ELF-1 (cell line): ENCODE data around the gene CDK5RAP1.
"Not testable (repeated sequence)": the region's sequence is repeated elsewhere in the genome, so short reads cannot be mapped to it uniquely, and the experiment has no call there.

Experiments used
- DNase-seq: peaks from one replicate; pipeline ENCODE4 v3.0.0-alpha.2; 2016; ENCODE audit warnings: low read depth, low spot score

CDK5RAP1 gene, protein sequence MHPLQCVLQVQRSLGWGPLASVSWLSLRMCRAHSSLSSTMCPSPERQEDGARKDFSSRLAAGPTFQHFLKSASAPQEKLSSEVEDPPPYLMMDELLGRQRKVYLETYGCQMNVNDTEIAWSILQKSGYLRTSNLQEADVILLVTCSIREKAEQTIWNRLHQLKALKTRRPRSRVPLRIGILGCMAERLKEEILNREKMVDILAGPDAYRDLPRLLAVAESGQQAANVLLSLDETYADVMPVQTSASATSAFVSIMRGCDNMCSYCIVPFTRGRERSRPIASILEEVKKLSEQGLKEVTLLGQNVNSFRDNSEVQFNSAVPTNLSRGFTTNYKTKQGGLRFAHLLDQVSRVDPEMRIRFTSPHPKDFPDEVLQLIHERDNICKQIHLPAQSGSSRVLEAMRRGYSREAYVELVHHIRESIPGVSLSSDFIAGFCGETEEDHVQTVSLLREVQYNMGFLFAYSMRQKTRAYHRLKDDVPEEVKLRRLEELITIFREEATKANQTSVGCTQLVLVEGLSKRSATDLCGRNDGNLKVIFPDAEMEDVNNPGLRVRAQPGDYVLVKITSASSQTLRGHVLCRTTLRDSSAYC

DNA sequence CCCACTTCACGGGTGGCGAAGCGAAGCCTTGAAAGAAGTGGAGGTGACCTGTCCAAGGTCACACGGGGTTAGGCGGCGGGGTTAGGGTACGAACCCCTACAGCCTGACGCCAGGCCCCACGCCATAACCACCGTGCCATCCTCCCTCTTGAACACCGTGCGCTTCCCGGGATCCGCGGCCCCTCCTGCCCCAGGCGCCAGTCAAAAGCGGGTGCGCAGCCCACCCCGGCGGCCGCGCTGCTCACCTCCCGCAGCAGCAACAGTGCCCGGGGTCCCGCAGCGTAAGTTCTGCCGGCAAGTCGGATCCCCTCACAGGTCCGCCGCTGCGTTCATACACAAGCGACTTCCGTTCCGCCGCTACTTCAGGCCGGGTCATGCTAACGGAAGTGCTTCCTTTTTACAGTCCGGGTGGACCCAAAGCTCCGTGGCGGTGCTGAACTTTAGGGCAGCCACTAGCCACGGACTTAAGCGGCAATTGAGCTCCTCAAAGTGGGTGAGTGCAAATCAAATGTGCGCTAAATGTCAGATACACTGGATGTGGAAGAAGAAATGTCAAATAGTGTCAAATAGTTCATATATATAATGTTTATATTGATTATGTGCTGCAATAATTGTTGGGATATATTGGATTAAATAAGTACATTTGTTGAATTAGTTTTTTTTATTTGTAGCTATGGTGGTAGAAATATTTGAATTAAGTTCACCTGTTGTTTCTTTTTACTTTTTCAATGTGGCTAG lies at the start of gene CDK5RAP1:
Gene CDK5RAP1, minus strand, starts transcription at position 336 of the 737 bp plus-strand sequence. CDS start 4,455 bp downstream, outside the sequence.
- DNase-seq, result peak; percentile 89

DNA sequence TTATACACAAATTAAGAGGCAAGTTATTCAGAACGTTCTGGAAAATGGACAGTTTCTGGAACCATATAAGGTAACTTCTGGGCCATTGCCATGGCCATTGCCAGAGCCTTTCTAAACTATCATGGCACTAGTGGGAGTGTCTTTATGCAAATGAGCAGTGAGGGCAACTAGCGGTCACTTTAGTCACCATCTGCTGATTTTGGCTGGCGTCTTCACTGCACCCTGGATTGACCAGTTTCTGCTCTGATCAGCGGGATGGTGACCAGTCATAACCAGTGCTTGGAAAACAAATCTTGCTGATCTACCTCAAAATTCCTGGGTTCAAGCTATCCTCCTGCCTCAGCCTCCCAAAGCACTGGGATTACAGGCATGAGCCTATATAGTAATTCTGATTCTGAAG lies 49.5 kb upstream of the CDK5RAP1 start:
- no peak for DNase-seq

DNA sequence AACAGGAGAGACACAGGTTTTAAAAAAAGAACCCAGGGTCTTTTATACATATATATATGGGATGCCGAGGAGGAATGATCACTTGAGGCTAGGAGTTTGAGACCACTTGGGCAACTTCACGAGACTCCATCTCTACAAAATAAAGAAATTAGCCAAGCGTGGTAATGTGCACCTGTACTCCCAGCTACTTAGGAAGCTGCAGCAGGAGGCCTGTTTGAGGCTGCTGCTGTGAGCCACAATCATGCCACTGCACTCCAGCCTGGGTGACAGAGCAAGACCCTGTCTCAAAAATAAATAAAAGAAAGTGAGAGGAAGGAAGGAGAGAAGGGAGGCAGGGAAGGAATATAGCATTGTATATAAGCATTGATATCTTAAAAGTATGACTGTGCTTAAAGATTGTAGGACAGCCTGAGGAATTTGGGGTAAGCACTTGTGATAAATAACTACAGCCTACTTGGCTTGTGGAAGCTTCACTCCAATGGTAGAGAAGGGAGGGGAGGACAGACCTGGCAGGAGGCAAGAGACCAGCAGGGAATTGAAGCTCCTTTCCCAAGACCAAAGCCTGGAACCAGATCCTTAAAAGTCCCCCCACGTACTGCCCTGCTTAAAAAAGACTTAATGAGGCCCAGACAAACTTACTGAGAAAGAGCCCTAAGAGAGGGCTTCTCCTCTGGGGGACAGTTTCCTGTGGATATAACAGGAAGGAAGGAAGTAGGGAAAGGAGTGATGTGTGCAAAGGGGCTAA lies 44.7 kb upstream of the CDK5RAP1 start:
- DNase-seq, result no peak

DNA sequence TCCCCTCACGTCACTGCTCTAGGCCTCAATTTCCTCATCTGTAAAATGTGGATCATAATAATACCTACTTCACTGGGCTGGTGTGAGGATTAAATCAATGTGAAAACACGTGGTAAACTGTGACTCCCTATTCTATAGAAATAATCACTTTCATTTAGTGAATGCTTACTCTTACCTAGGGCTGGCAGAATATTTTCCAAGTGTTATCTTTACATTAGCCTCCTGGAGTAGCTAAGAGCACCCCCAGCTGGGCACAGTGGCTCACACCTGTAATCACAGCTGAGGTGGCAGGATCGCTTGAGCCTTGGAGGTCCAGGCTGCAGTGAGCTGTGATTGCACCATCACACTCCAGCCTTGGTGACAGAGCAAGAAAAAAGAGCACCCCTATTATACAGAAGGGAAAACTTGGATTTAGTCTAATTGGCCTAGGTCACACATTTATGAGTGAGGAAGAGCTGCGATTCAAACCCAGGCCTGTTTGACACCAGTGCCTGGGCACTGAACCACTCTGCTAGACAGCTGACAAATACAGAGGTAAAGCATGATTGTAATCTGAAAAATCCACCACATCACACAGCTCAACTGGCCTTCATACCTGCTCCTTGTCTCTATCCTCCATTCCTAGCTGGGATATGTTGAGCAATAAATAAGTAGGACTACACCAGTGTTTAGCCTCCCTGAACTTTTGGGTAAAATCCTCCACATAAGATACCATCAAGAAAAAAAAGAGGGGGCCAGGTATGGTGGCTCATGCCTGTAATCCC lies 43.7 kb upstream of the CDK5RAP1 start:
- DNase-seq, result no peak

DNA sequence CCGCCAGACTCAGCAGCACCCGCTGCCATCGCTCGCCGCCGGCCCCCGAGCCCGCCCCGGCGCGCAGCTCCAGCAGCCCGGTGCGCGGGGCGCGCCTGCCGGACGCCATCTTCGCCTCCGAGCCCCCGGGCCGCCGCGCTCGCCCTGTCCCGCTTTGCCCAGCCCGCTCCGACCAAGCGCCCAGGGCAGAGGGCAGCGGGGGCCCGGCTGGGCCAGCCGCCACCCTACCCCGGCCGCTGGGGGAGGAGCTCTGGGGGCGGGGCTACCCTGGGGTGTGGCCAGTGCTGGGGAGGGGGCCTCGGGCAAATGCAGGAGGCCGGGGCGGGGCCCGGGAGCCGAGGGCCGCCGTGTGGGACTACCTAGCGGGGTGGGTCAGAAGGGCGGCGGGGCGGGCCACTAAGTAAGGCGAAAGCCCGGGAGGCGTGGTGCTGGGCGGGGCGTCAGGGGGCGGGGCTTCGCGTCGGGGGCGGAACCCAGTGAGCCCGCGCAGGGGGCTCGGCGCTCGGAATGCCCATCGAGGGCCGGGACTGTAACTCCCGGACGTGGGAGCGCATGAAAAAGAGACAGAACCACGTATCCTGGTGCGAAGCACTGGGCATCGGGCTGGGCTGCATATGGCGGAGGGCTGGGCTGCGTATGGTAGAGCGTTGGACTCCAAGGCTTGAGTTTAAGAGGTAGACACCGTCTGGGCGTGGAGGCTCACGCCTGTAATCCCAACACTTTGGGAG lies 42.4 kb upstream of the CDK5RAP1 start, which contains the start of gene SNTA1:
Gene SNTA1, minus strand, starts transcription at position 252 of the 728 bp plus-strand sequence. Its CDS starts 143 bp downstream, at position 109.
- DNase-seq, result peak; percentile 81

DNA sequence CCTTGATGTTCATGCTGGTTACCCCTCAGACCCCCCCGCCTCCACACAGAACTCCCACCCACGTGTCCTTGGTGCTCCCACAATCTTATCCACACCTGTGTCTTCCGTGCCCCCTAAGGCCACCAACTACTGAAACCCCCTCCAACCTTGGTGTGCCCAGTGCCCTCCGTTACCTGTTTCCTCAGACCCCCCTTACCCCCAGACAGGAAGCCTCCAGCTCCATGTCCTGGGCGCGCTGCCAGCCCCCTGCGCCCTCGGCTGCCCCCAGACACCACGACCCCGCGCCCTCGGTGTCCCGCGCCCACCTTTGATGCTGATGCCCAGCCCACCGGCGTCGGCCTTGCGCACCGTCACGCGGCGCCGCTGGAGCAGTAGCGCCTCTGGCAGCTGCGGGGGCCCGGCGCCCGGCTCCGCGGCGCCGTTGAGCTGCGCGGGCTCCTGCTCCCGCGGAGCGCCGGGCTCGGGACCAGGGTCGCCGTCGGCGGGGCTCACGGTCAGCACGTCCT lies 41.7 kb upstream of the CDK5RAP1 start:
- no peak for DNase-seq

DNA sequence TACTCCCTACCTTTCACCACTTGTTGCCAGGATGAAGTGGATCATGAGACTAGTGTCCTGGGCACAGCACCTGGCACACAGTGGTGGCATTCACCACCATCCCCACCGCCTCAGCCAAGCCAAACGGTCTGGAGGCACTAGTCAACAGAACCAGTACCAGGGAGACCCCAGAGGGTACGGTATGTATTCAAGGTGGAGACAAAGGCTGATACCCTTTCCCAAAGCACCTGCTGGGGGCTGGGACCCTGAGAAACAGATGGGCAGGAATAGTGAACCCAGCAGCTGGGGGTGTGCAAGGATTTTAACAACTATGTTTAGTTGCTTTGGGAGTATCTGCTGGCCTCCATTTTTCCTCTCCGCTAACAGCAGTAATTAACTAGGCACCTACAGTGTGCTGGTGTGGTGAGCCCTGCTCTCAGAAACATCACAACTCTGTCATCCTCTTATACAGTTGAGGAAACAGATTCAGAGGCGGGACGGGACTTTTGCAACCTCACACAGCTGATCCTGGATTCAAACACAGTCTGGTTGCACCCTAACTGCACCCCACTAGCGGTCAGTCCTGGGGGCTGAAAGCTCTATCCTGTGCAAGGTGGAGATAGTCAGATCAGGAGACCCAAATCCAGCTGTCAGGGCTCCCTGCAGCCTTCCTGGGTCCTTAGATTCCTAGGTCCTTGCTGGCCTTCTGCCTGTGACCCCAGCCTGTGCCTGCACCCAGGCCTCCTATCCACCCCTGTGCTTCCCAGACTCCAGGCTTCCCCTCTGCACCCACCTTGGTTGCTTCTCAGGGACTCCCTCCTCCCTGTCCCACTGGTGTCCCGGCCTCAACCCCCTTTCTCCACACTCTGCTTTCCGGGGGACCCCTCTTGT lies 41.1 kb upstream of the CDK5RAP1 start:
- no peak for DNase-seq

DNA sequence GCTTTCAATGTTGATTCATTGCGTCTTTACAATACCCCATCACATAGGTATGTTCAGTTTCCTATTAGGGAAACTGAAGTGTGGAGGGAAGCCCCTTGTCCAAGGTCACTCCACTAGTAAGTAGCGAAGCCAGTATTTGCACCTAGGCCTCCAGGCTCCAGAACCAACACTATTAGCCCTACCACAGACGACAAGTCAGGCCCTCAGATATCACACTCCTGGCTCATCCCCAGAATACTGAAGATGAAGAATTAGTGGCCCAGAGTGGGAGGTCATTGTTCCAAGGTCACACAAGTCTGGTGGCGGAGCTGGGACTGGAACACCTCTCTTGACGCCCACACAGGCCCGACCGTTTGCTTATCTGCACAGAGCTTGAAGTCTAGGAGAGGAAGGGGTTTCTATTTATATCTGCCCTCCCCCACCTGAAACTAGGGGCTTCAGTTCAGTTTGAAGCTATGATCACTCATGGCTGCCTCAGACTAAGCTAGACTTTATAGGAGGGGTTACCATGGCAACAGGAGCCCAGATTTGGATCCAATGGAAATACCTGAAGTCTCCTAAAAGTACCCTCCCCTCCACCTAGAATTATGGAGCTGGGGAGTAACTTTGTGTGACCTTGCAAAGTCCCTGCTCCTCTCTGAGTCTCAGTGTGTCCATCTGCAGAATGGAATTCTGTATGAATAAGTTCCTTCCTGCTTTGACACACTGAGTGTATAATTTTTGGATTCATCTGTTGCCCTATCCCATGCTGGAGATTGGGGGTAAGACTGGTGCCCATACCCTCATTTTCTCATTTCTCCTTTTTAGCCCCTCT lies 40.0 kb upstream of the CDK5RAP1 start:
- DNase-seq, result no peak

DNA sequence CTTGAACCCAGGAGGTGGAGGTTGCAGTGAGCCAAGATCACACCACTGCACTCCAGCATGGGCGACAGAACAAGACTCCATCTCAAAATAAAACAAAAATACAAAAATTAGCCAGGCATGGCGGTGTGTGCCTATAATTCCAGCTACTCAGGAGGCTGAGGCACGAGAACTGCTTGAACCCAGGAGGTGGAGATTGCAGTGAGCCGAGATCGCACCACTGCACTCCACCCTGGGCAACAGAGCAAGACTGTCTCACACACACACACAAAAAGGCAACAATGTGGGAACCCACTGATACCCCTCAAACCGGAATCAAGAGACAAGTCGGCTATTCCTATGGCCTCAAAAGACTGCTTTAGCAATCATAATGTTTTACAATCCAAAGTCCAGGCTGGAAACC lies 39.2 kb upstream of the CDK5RAP1 start:
- not testable (repeated sequence) for DNase-seq

DNA sequence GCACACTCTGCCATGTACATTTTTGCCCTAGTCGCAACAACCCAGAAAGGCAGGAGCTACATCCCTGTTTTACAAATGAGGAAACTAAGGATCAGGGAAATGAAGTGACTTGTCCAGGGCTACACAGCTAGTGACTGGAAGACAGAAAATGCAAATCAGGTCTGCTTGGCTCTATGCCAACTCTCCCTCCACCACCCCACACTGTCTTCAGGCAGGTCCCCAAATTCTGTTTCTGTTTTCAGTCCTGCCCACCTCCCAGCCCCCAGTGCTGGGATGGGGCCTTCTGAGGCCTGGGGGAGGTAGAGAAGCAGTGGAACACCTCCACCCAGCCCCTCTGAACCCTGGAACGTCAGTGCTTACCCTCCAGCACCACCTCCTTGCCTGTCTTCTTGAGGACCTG lies 37.2 kb upstream of the CDK5RAP1 start:
- DNase-seq, result no peak

DNA sequence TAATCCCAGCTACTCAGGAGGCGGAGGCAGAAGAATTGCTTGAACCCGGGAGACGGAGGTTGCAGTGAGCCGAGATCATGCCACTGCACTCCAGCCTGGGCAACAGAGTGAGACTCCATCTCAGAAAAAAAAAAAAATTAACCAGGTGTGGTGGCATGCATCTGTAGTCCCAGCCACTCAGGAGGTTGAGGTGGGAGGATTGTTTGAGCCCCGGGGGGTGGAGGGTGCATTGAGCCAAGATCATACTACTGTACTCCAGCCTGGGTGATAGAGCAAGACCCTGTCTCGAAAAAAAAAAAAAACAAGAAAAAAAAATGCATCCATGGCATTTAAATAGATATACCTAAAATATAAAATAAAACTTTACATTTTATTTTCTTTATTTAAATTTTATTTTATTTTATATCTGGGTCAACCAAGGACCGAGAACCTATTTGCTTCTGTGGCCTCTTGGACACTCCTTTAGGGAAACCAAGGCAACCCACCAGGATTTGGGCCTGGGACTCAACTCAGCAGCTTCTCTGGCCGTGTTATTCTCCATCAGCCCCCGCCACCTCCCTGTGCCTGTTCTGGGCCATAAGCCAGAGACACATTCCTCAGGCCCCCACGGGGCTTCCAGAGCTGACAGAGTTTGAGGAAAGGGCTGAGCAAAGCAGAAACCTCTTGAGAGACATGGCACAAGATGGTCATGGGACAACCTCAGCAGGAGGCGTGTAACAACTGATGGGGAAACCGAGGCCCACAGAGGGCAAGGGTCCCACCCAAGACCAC lies 36.0 kb upstream of the CDK5RAP1 start:
- peak; percentile 23 for DNase-seq

DNA sequence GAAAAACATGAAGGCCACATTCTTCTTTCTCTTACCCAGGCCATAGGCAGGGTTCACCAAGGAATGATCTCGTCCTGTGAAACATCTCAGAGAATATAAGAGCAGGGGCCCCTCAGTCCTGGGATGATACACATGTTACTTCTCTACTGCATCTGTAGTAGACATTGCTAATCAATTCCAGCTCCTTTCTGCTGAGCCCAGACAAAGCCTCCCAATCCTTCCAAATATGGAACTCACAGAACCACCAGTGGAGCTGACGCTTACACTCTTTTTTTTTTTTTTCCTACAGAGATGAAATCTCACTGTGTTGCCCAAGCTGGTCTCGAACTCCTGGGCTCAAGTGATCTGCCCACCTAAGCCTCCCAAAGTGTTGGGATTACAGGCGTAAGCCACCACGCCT lies 33.1 kb upstream of the CDK5RAP1 start:
- no peak for DNase-seq

DNA sequence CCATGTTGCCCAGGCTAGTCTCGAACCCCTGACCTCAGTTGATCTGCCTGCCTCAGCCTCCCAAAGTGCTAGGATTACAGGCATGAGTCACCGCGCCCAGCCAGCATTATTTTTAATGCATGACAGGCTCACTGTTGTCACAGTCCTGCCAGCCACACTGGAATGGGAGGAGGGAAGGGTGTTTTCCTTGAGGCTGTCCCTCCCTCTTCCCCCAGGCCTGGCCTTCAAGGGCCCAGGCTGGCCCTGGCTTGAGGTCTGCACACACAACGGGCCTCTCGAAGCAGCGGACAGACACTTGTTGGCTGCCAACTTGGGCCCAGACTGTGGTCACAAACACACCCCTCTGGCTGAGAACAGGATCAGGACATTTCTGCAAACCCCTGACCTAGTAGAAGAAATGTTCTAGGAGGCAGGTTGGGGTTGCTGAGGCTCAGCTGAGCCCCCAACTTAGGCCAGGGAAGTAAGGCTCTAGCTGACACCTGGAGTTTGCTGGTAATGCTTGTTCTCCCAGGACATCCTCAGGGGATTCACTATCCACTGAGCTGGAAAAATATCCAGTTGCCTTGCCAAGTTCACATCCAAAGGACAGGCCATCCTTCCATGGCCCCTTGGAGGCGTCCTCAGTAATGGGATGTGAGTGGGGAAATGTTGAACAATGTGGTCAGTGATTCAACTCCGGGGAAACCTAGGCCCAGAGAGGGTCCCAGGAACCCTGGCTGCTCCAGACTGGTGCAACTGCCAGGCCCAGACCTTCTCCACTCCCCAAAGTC lies 32.3 kb upstream of the CDK5RAP1 start:
- DNase-seq, result peak; percentile 27

DNA sequence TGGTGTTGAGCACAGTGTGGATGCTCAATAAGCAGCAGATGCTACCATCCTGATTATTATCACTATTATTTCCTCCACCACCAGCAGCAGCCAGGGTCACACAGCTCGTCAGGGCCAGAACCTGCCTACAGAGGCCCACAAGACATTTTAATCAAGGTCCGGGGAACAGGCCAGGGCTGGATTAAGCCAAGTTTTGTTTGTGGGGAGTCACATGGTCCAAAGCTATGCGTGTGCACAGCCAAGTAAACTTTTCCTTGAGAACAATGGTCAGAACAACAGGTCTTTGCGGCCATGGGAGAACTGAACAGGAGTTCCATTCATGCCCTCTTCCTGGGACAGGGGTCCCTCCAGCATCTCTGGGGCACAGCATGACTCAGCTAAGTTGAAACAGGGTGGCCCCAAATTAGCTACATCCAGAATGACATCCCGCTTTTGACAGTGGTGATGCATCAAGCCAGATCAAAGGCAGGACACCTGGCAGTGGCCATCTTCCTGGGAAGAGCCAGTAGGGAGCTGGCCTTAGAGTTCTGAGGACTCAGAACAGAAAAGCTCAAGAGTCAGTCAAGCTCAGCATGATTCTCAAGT lies 30.6 kb upstream of the CDK5RAP1 start:
- DNase-seq, result no peak

DNA sequence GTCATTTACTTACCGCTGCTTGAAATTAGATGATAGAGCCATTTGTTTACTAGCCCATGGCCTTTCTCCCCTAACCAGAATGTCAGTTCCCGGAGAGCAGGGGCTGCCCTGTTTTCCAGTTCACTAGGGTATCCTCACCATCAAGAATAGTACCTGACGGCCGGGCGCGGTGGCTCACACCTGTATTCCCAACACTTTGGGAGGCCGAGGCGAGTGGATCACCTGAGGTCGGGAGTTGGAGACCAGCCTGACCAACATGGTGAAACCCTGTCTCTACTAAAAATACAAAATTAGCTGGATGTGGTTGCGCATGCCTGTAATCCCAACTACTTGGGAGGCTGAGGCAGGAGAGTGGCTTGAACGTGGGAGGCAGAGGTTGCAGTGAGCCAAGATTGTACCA lies 22.6 kb upstream of the CDK5RAP1 start:
- DNase-seq, result not testable (repeated sequence)

DNA sequence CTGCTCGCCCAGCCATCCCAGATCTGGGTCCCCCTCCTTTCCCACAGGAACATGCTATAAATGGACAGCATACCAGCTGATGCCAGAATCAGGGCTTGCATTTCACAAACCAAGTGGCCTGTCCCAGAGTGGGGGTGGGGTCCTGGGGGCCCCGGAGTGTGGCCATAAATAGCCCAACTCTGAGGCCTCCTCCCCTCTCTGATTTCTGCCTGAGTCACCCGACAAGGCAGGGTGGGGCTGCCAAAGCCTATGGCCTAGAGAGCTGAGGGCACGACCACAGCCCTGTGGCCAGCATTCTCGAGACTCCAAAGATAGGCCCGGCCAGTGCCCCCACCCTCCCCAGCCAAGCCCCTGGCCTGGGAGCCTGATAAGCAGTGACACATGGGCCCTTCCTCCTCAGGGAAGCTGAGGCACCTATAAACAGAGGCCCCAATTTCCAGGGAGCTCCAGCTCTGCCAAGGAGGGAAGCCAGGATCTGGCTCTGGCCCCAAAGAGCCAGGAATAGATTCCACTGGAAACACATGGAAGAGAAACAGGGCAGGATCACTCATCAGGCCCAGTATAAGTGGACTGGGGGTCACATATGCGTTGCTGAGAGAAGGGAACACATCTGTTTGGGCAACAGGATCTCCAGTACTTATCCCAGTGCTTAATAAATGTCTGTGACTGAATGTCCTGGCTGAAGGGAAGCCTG lies 22.0 kb upstream of the CDK5RAP1 start:
- DNase-seq, result no peak
